Neural progenitor cell (in vitro differentiated cells): ENCODE data around the gene LRP1. TPM values are rescaled to one million over a fixed set of nuclear protein-coding genes. Genes with fewer than 3 reads are reported as not detected.

Experiments used
- DNase-seq: peaks from one replicate; pipeline ENCODE4 v3.0.0-alpha.2; 2016; ENCODE audit warnings: low spot score
- H2AFZ ChIP-seq: fragments of 200-600 bp; sonication (generic); replicated peaks from 2 replicates; pipeline ENCODE4 v1.6.1; 2016; ENCODE audit warnings: antibody characterized with exemption
- H3F3A ChIP-seq: fragments of 200-600 bp; sonication (generic); 2 replicates; pipeline ENCODE4 v1.6.1; 2016; ENCODE audit warnings: antibody characterized with exemption, low read depth
- H3K27ac ChIP-seq: fragments of 200-600 bp; sonication (generic); 2 replicates; pipeline ENCODE4 v1.5.1; 2016; ENCODE audit warnings: mild to moderate bottlenecking
- H3K27me3 ChIP-seq: fragments of 200-600 bp; sonication (generic); 2 replicates; pipeline ENCODE4 v1.6.1; 2016; ENCODE audit warnings: mild to moderate bottlenecking, moderate library complexity
- H3K36me3 ChIP-seq: fragments of 200-600 bp; sonication (generic); 2 replicates; pipeline ENCODE4 v1.5.1; 2016
- H3K4me1 ChIP-seq: fragments of 200-600 bp; sonication (generic); 2 replicates; pipeline ENCODE4 v1.6.1; 2016; ENCODE audit warnings: mixed run types
- H3K4me2 ChIP-seq: fragments of 200-600 bp; sonication (generic); 2 replicates; pipeline ENCODE4 v1.6.1; 2016
- H3K4me3 ChIP-seq: fragments of 200-600 bp; sonication (generic); 2 replicates; pipeline ENCODE4 v1.5.1; 2016
- H3K79me2 ChIP-seq: fragments of 200-600 bp; sonication (generic); 2 replicates; pipeline ENCODE4 v1.6.1; 2016; ENCODE audit warnings: low read depth
- H3K9ac ChIP-seq: fragments of 200-600 bp; sonication (generic); 2 replicates; pipeline ENCODE4 v1.6.1; 2016
- H3K9me3 ChIP-seq: fragments of 200-600 bp; sonication (generic); 2 replicates; pipeline ENCODE4 v1.5.1; 2016; ENCODE audit warnings: low read depth
- H4K20me1 ChIP-seq: fragments of 200-600 bp; sonication (generic); 2 replicates; pipeline ENCODE4 v1.6.1; 2016; ENCODE audit warnings: low read depth
- H3K27ac Mint-ChIP-seq: 3 replicates; pipeline ENCODE4 v1.8.0; 2021; ENCODE audit warnings: mixed read lengths
- H3K27me3 Mint-ChIP-seq: 2 replicates; pipeline ENCODE4 v1.8.0; 2022; ENCODE audit warnings: low read depth, mild to moderate bottlenecking, inconsistent platforms, moderate library complexity, mixed read lengths; ENCODE audit not compliant: insufficient read depth
- H3K36me3 Mint-ChIP-seq: 3 replicates; pipeline ENCODE4 v1.8.0; 2021; ENCODE audit warnings: mixed read lengths
- H3K4me1 Mint-ChIP-seq: 3 replicates; pipeline ENCODE4 v1.8.0; 2021; ENCODE audit warnings: mixed read lengths
- H3K4me3 Mint-ChIP-seq: 3 replicates; pipeline ENCODE4 v1.8.0; 2021; ENCODE audit warnings: mild to moderate bottlenecking, moderate library complexity, mixed read lengths
- H3K9me3 Mint-ChIP-seq: 3 replicates; pipeline ENCODE4 v1.8.0; 2020; ENCODE audit warnings: mixed read lengths
- CTCF ChIP-seq: fragments of 200-600 bp; sonication (generic); IDR thresholded peaks from 2 replicates; pipeline ENCODE4 v1.5.1; 2017; ENCODE audit warnings: antibody characterized with exemption, mild to moderate bottlenecking
- EZH2 ChIP-seq: fragments of 200-600 bp; sonication (generic); IDR thresholded peaks from 2 replicates; pipeline ENCODE4 v1.6.1; 2017; ENCODE audit warnings: antibody characterized with exemption, mild to moderate bottlenecking, moderate library complexity
- EZH2phosphoT487 ChIP-seq: fragments of 200-600 bp; sonication (generic); IDR thresholded peaks from 2 replicates; pipeline ENCODE4 v1.6.1; 2017; ENCODE audit warnings: antibody characterized with exemption
- total RNA-seq: library from RNA; depleted of rRNA; stranded (reverse); fragments of >200 nt; gene quantifications from 2 replicates; pipeline ENCODE4 v1.2.3, GENCODE V29; 2015; ENCODE audit warnings: low replicate concordance

Gene LRP1
- total RNA-seq, 1 donor from 2014 or later = 13.9 TPM

- H3K27me3 ChIP-seq = no peaks in the 10 kb centered on the region
- H3K9ac ChIP-seq = no peak overlapping the region
- H3K4me2 ChIP-seq = no peak overlapping the region
- DNase-seq = no peak
- no peaks in the 10 kb centered on the region for H3K36me3 ChIP-seq
- Mint-ChIP-seq H3K27me3 (peaks cover 12% of the 10 kb centered on the region), H3K4me3 (no peak overlapping the region), H3K4me1 (no peaks in the 10 kb centered on the region), H3K27ac (no peak overlapping the region), H3K9me3 (no peaks in the 10 kb centered on the region), H3K36me3 (peaks cover 30% of the 10 kb centered on the region)
- TF ChIP-seq EZH2 = no peak
- TF ChIP-seq CTCF = no peak
- TF ChIP-seq EZH2phosphoT487 = no peak
- no peaks in the 10 kb centered on the region for H3K9me3 ChIP-seq
- H3K27ac ChIP-seq = no peak overlapping the region
- no peaks in the 10 kb centered on the region for H3K4me1 ChIP-seq
- H3F3A ChIP-seq = no peaks in the 10 kb centered on the region
- H3K79me2 ChIP-seq = no peaks in the 10 kb centered on the region
- no peak overlapping the region for H2AFZ ChIP-seq
- no peaks in the 10 kb centered on the region for H4K20me1 ChIP-seq
- H3K4me3 ChIP-seq = no peak overlapping the region
Observed at GRCh38 chr12:57191410-57191809, 63.1 kb downstream of the LRP1 start.

- H3K27ac ChIP-seq = no peak overlapping the region
- no peaks in the 10 kb centered on the region for H3K9me3 ChIP-seq
- no peak overlapping the region for H3K4me3 Mint-ChIP-seq
- H3F3A ChIP-seq = no peaks in the 10 kb centered on the region
- H3K4me3 ChIP-seq = no peak overlapping the region
- no peak overlapping the region for H3K9ac ChIP-seq
- no peaks in the 10 kb centered on the region for H3K9me3 Mint-ChIP-seq
- H3K79me2 ChIP-seq = no peaks in the 10 kb centered on the region
- no peak for DNase-seq
- no peak overlapping the region for H2AFZ ChIP-seq
- H3K4me1 Mint-ChIP-seq = no peaks in the 10 kb centered on the region
- TF ChIP-seq CTCF = no peak
- no peak for TF ChIP-seq EZH2phosphoT487
- TF ChIP-seq EZH2 = no peak
- H3K27me3 ChIP-seq = no peaks in the 10 kb centered on the region
- no peaks in the 10 kb centered on the region for H3K36me3 ChIP-seq
- H3K4me2 ChIP-seq = no peak overlapping the region
- peaks cover 28% of the 10 kb centered on the region for H3K36me3 Mint-ChIP-seq
- H3K27ac Mint-ChIP-seq = no peak overlapping the region
- H4K20me1 ChIP-seq = no peaks in the 10 kb centered on the region
- no peaks in the 10 kb centered on the region for H3K4me1 ChIP-seq
- peaks cover 10% of the 10 kb centered on the region for H3K27me3 Mint-ChIP-seq
Observed at GRCh38 chr12:57192920-57193319, 64.6 kb downstream of the LRP1 start.

GRCh38 chr12:57193706-57194245, 65.5 kb downstream of the LRP1 start:
- Histone ChIP-seq H3K9ac (no peak overlapping the region), H3K27me3 (no peaks in the 10 kb centered on the region), H3K27ac (no peak overlapping the region), H3K79me2 (no peaks in the 10 kb centered on the region), H3F3A (no peaks in the 10 kb centered on the region), H3K9me3 (no peaks in the 10 kb centered on the region), H3K4me3 (no peak overlapping the region), H2AFZ (no peak overlapping the region), H3K4me1 (no peaks in the 10 kb centered on the region), H3K4me2 (no peak overlapping the region), H4K20me1 (no peaks in the 10 kb centered on the region), H3K36me3 (no peaks in the 10 kb centered on the region)
- Mint-ChIP-seq H3K9me3 (no peaks in the 10 kb centered on the region), H3K27me3 (peaks cover 11% of the 10 kb centered on the region), H3K36me3 (peaks cover 28% of the 10 kb centered on the region), H3K4me3 (no peak overlapping the region), H3K4me1 (no peaks in the 10 kb centered on the region), H3K27ac (no peak overlapping the region)
- DNase-seq = no peak
- no peak for TF ChIP-seq EZH2
- no peak for TF ChIP-seq EZH2phosphoT487
- no peak for TF ChIP-seq CTCF
